PC-9 (cell line): ENCODE results near the gene CPVL. TPM values are rescaled to one million over a fixed set of nuclear protein-coding genes. Genes with fewer than 3 reads are reported as not detected.

Experiments used
- BruUV-seq: library from RNA; stranded (reverse); fragments of 400-500 nt; replicated peaks from 2 replicates; lab custom pipeline; 2021; lab: Mats Ljungman, UMichigan
- CTCF ChIA-PET: fragments of 300-600 bp; sonication (Branson Sonifier 250); formaldehyde crosslinking; loops from one replicate; lab custom pipeline; 2022; ENCODE audit warnings: antibody characterized with exemption; lab: Charles Lee
- POLR2A ChIA-PET: fragments of 300-600 bp; sonication (Branson Sonifier 250); formaldehyde crosslinking; loops from one replicate; lab custom pipeline; 2022; ENCODE audit warnings: antibody characterized with exemption; ENCODE audit not compliant: unreplicated experiment; lab: Charles Lee
- DNase-seq, 2 experiments: peaks; one replicate each; pipeline versions ENCODE4 v3.0.0 to v3.0.0-alpha.2; 2015 to 2022; ENCODE audit warnings: mixed read lengths in 1 of 2
- H2AFZ ChIP-seq: fragments of 200-600 bp; sonication (generic); 2 replicates; pipeline ENCODE4 v1.8.1; 2017; ENCODE audit warnings: antibody characterized with exemption
- H3F3A ChIP-seq: fragments of 200-600 bp; sonication (generic); 2 replicates; pipeline ENCODE4 v1.8.1; 2017; ENCODE audit warnings: antibody characterized with exemption, mild to moderate bottlenecking, low read depth; ENCODE audit not compliant: insufficient read depth
- H3K27ac ChIP-seq: fragments of 200-600 bp; sonication (generic); 2 replicates; pipeline ENCODE4 v1.6.1; 2016; ENCODE audit warnings: mixed run types
- H3K27me3 ChIP-seq: fragments of 200-600 bp; sonication (generic); 2 replicates; pipeline ENCODE4 v1.6.1; 2016; ENCODE audit warnings: low read depth, mixed run types; ENCODE audit not compliant: insufficient read depth
- H3K36me3 ChIP-seq: fragments of 200-600 bp; sonication (generic); 2 replicates; pipeline ENCODE4 v1.6.1; 2016; ENCODE audit warnings: low read depth, mixed run types
- H3K4me1 ChIP-seq: fragments of 200-600 bp; sonication (generic); replicated peaks from 2 replicates; pipeline ENCODE4 v1.6.1; 2016; ENCODE audit warnings: mixed run types; ENCODE audit not compliant: insufficient read depth
- H3K4me2 ChIP-seq: fragments of 200-600 bp; sonication (generic); 2 replicates; pipeline ENCODE4 v1.6.1; 2017; ENCODE audit warnings: mixed run types
- H3K4me3 ChIP-seq: fragments of 200-600 bp; sonication (generic); 2 replicates; pipeline ENCODE4 v1.6.1; 2016; ENCODE audit warnings: mixed run types
- H3K79me2 ChIP-seq: fragments of 200-600 bp; sonication (generic); 2 replicates; pipeline ENCODE4 v1.6.1; 2017; ENCODE audit warnings: low read depth, mixed run types
- H3K9me2 ChIP-seq: fragments of 200-600 bp; sonication (generic); 2 replicates; pipeline ENCODE4 v1.8.1; 2017; ENCODE audit warnings: mild to moderate bottlenecking; ENCODE audit not compliant: insufficient read depth
- H3K9me3 ChIP-seq: fragments of 200-600 bp; sonication (generic); 2 replicates; pipeline ENCODE4 v1.8.1; 2016; ENCODE audit warnings: low read depth; ENCODE audit not compliant: insufficient read depth
- H4K20me1 ChIP-seq: fragments of 200-600 bp; sonication (generic); 2 replicates; pipeline ENCODE4 v1.8.1; 2017; ENCODE audit not compliant: insufficient read depth
- CTCF ChIP-seq: fragments of 200-600 bp; sonication (generic); conservative IDR thresholded peaks from 2 replicates; pipeline ENCODE4 v1.6.1; 2017; ENCODE audit warnings: mixed run types, antibody characterized with exemption, mild to moderate bottlenecking, moderate library complexity
- EZH2 ChIP-seq: fragments of 200-600 bp; sonication (generic); IDR thresholded peaks from 2 replicates; pipeline ENCODE4 v1.8.0; 2017; ENCODE audit warnings: antibody characterized with exemption, low read depth
- intact Hi-C: fragments of 100-400 bp; cut with micrococcal nuclease; formaldehyde crosslinking; loops from one replicate; pipeline ENCODE4 v1.10.0; 2022; ENCODE audit not compliant: unreplicated experiment
- total RNA-seq: library from RNA; stranded (reverse); gene quantifications from 2 replicates; pipeline ENCODE4 v1.2.3, GENCODE V29; 2021

The CPVL gene
- total RNA-seq, 1 experiment from 2014 or later, result not detected

GRCh38 chr7:29105752-29106668 is 40.3 kb downstream of the CPVL start:
- Histone ChIP-seq H3K9me3 (no peaks in the 10 kb centered on the region), H3K27me3 (no peaks in the 10 kb centered on the region), H3K9me2 (no peaks in the 10 kb centered on the region), H3K27ac (peak overlapping the region; percentile 3; the same call in 1 of the 2 replicates), H3F3A (peaks cover 8% of the 10 kb centered on the region; the same call in 1 of the 2 replicates), H3K36me3 (no peaks in the 10 kb centered on the region), H3K4me2 (no peak overlapping the region), H3K4me1 (peaks cover 42% of the 10 kb centered on the region), H3K79me2 (no peaks in the 10 kb centered on the region; the same call in 1 of the 2 replicates), H4K20me1 (no peaks in the 10 kb centered on the region), H2AFZ (no peak overlapping the region), H3K4me3 (no peak overlapping the region)
- ChIA-PET CTCF (interaction anchor here (0.6 to 1.2 kb wide), 3 partner anchors 43 to 184 kb away, joined by 4 to 10 read pairs (median 8); no protein-coding TSS in a partner anchor), POLR2A (no interaction called here)
- intact Hi-C loops, result loop anchor here (1.0 to 10.0 kb wide), 2 partner anchors 184 to 299 kb away; no protein-coding TSS in a partner anchor
- no peak for TF ChIP-seq EZH2
- TF ChIP-seq CTCF, result peak; percentile 88
- no TSS peak for BruUV-seq
- peak; percentile 10 to 58 for DNase-seq

GRCh38 chr7:29105191-29105590 is 41.1 kb downstream of the CPVL start:
- H3K27me3 ChIP-seq, result no peaks in the 10 kb centered on the region
- peak overlapping the region; percentile 3; the same call in 1 of the 2 replicates for H3K27ac ChIP-seq
- POLR2A ChIA-PET, result no interaction called here
- intact Hi-C loops, result loop anchor here (10.0 kb wide), 1 partner anchor 300 kb away; no protein-coding TSS in a partner anchor
- peaks cover 42% of the 10 kb centered on the region for H3K4me1 ChIP-seq
- peaks cover 13% of the 10 kb centered on the region; the same call in 1 of the 2 replicates for H3F3A ChIP-seq
- H3K9me3 ChIP-seq, result no peaks in the 10 kb centered on the region
- no peak overlapping the region for H3K4me2 ChIP-seq
- no peak for TF ChIP-seq CTCF
- H2AFZ ChIP-seq, result no peak overlapping the region
- H3K9me2 ChIP-seq, result no peaks in the 10 kb centered on the region
- no peaks in the 10 kb centered on the region for H3K36me3 ChIP-seq
- H3K79me2 ChIP-seq, result no peaks in the 10 kb centered on the region; the same call in 1 of the 2 replicates
- DNase-seq, result peak in 1 of 2 experiments; percentile 52
- CTCF ChIA-PET, result no interaction called here
- no peaks in the 10 kb centered on the region for H4K20me1 ChIP-seq
- H3K4me3 ChIP-seq, result no peak overlapping the region
- no TSS peak for BruUV-seq

GRCh38 chr7:29102558-29103151 is 43.7 kb downstream of the CPVL start:
- Histone ChIP-seq H3F3A (peaks cover 5% of the 10 kb centered on the region; the same call in 1 of the 2 replicates), H3K9me2 (no peaks in the 10 kb centered on the region), H3K79me2 (no peaks in the 10 kb centered on the region), H3K9me3 (no peaks in the 10 kb centered on the region), H4K20me1 (no peaks in the 10 kb centered on the region), H2AFZ (no peak overlapping the region), H3K4me2 (no peak overlapping the region), H3K27me3 (no peaks in the 10 kb centered on the region), H3K36me3 (no peaks in the 10 kb centered on the region), H3K4me3 (no peak overlapping the region), H3K27ac (no peak overlapping the region), H3K4me1 (peaks cover 30% of the 10 kb centered on the region)
- POLR2A ChIA-PET, result no interaction called here
- DNase-seq, result peak in 1 of 2 experiments; percentile 5
- CTCF ChIA-PET, result no interaction called here
- intact Hi-C loops, result loop anchor here (10.0 kb wide), 1 partner anchor 302 kb away; no protein-coding TSS in a partner anchor
- TF ChIP-seq EZH2, result no peak
- TF ChIP-seq CTCF, result peak; percentile 54
- BruUV-seq, result no TSS peak
